ENCODE results near the gene PCDHGA8.

PCDHGA8 gene

DNA sequence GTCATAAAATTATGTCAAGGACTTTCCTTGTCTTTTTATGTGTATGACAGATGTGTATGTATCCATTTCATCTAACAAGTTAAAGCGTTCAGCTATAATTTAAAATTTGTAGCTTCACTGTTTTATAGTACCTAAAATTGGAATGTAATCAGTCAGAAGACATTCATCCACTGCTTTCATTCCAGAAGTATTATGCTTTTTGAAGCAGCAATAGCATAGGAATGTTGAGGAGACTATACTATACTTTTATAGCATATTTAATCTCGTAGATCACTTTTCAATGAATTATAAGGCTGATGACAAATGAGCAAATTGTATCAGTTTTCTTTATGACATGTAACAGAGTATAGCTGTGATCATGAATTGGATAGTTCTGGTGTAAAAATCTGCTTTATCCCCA is 44.8 kb downstream of the PCDHGA8 start:
- DNase-seq: no peak

DNA sequence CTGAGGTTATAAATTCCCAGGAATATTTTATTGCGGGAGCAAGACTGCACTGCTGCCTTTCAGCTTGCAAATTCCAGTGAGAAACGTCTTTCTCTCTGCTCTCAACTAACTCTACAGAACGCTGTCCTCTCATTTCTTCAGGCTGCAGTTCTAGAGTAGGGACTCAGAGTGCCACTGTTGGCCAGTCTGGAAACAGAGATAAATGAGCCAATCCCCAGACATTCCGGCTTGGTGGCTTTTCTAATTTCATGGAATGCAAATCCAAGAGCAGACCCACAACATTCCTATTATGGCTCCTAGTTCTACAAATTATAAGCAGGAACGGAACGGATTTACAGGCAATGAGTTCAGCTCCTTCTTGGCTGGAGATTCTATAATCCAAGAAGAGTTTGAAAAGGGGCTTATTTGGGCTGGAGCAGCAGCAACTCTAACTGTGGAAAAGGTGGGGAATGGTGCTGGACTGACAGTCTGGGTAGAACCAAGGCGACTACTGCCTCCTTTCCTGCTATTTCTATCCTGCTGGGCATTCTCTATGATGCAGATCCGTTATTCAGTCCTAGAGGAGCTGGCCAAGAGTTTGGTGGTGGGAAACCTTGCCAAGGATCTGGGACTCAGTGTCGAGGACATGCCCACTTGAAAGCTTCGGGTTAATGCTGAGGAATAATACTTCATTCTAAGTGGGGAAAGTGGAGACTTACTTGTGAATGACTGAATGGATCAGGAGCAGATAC is 47.1 kb downstream of the PCDHGA8 start:
- DNase-seq: no peak

DNA sequence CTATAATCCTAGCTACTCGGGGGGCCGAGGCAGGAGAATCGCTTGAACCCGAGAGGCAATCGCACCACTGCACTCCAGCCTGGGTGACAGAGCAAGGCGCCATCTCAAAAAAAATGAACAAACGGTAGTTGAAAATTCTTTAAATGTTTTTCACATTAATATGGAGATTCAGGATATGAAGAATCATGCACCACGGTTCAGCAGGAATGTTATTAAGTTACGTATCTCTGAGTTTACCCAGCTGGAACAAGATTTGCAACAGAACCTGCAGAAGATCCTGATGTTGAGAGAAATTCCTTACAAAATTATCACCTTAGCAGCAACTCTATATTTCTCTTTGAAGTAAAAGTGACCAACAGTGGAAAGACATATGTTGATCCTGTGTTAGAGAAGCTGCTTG is 47.9 kb downstream of the PCDHGA8 start:
- DNase-seq: no peak

- no peak for DNase-seq
Observed at GRCh38 chr5:141441571-141442170, 49.2 kb downstream of the PCDHGA8 start.

Data from CD4-positive, alpha-beta T cell treated with Interleukin-4 for 1 hour (primary cell).